COLO668 (cell line): ENCODE data around the gene SLC6A19.
"Not testable (repeated sequence)": the region's sequence is repeated elsewhere in the genome, so short reads cannot be mapped to it uniquely, and the experiment has no call there.

Source experiments
- DNase-seq: peaks from one replicate; lab custom pipeline; 2025; ENCODE audit not compliant: unreplicated experiment; lab: John Stamatoyannopoulos, UW

Gene SLC6A19

GRCh38 chr5:1261643-1262042 is 60.2 kb downstream of the SLC6A19 start:
- DNase-seq, result no peak

DNA sequence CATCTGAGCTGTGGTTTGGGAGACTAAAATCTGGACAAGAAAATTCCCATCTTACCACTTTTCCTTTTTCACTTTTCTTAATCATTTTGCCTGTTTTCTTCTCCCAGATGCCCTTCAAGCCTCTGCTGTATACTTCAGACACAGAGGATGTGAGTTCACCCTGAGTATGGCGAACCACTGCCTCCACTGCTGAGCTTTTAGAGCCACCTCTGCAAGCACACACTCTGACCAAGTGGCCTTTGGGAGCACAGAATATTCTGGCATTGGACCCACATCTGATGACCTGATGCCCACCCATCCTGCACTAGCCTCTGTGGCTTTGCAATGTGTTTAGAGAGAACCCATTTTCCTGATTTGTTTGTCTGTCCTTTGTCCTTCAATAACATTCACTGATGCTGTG is 61.0 kb downstream of the SLC6A19 start:
- no peak for DNase-seq

DNA sequence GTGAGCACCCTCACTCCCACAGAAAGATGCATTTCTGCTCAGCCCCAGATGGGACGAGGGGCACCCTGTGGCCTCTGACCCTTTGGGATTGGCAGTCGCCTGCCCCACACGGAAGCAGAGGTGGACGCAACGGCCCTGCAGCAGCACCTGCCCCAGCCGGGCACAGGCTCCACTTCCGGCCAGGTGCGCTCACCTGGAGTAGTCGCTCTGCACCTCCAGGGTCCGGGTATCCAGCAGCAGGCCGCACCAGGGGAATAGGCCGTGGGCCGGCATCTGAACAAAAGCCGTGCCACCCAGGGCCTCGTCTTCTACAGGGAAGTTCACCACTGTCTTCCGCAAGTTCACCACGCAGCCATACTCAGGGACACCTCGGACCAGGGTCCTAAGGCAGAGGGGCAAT is 62.8 kb downstream of the SLC6A19 start:
- DNase-seq, result peak; percentile 94

GRCh38 chr5:1265026-1265425 is 63.6 kb downstream of the SLC6A19 start:
- DNase-seq, result peak; percentile 73

DNA sequence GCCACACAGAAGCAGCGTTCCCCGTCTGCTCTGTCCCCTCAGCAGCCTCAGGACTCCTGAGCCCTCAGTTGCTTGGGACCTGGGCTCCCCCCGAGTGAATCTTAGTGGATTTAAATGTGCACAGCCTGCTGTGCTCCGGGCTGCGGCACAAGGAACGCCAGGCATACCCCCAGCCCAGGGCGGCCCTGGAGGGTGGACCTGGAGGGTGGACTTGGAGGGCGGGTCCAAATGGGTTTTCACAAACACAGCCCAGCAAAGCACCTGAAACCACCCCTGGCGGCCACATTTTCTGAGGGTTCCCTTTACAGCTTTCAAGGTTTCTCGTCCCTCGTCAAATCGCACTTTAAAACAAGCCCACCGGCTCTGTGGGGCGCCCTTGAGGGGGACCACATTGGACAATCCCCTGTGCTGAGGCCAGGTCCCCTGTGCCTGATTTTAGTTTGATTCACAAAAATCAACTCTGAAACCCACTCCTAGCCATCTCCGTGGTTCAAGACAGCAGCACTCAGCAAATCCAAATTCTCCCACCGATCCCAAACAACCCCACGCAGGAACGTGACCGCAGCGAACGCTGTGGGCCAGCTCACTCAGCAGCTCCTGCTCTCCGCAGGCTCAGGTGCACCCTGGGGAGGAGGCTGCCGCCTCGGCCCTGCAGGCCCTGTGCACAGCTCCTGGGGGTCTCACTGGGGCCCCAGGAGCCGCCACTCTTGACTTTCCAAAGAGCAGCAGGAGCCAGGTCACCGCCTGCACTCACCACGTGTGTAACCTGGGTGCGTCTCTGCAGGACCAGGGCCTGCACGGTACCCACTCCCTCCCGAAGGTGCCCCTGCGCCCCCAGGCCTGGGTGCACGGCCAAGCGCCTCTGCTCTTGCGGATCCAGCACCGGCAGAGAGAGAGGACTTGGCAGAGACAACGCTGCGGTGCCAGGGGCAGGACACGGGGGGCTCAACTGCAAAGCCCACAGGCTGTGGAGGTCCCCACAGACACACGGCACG is 64.4 kb downstream of the SLC6A19 start:
- DNase-seq, result no peak

GRCh38 chr5:1266791-1267190 is 65.4 kb downstream of the SLC6A19 start:
- no peak for DNase-seq

GRCh38 chr5:1267464-1267863 is 66.1 kb downstream of the SLC6A19 start:
- not testable (repeated sequence) for DNase-seq

DNA sequence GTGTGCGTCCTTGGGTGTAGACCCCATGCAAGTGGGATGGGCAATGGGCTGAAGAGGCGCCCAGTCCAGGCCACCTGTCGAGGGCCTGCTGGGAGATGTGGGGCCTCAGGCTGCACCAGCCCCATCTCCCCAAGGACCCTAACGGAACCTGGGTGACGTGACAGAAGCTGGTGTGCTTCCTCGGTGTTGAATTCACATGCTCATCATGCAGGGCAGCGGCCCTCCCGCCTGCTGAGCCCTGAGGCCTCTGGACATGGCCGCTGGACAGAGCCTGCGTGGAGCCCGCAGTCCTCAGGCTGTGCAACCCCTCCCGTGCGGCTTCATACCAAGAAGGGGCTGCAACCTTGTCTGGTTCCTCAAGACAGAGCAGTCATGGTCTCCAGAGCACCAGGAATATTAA is 66.7 kb downstream of the SLC6A19 start:
- no peak for DNase-seq

DNA sequence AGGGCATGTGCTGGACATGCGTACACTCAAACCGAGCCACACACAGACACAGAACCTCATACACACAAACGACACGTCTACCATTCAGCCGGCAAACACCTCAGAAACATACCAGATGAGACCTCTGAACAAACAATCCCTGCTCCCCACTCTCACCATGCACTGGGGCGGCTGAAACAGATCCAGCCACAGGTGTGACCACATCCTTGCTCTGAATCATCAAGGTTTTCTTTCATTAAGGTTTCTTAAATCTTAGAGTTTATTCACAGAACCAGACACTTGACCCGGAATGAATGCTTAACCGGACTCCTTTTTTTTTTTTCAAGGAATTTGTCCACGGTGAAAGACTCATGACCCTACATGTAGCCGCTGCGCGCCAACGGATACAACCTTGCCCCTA is 67.3 kb downstream of the SLC6A19 start:
- no peak for DNase-seq

- no peak for DNase-seq
Observed at GRCh38 chr5:1270426-1270825, 69.0 kb downstream of the SLC6A19 start.

DNA sequence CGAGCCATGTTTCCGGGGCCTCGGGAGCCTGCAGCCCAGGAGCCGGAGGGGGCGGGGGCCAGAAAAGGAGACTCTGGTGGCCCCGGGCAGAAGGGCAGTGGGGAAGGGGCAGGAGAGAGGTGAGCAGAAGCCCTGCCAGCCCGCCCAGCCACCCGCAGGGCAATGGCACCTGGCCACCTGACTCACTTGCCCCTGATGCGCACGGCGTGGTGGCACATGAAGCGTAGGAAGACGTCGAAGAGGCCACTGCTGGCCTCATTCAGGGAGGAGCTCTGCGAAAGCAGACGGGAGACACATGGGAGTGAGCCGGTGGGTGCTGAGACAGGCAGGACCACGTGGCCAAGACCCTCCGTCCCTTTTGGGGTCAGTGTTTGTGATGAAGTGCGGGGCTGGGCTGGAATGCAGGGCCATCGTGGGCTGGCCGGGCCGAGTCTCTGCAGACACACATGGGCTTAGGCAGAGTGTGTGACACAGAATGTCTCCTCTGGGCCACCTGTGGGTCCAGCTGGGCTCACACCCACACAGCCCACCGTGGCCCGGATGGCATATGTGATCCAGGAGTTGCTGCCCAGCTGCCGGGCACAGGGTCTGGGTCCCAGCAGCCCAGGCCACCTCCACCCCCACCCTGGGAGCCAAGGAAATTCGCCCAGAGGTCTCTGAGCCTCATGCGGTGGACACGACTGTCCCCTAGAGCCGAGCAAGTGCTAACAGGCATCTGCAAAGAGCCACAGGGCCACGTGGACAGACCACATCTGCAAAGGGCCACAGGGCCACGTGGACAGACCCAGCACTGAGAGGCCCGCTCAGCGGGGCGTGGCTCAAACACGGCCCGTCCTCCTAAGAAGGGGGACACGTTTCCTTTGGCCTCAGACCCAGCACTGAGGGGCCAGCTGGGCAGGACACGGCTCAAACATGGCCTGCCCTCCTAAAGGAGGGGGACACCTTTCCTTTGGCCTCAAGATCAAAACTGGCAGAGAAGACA is 69.8 kb downstream of the SLC6A19 start:
- no peak for DNase-seq

DNA sequence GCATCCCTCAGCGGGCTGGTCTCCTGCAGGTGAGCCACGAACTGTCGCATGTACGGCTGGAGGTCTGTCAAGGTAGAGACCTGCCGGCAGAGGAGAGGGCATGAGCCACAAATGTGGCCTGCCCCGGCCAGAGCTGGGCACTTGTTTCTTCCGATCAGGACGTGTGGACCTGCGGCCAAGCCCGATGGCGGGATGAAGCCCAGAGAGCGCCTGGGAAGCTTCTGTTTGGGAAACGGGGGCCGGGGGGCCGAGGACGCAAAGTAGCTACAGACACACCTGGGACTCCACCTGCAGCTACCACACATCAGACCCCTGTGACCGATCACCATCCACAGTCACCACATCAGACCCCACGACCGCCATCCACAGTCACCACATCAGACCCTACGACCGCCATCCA is 70.8 kb downstream of the SLC6A19 start:
- no peak for DNase-seq

DNA sequence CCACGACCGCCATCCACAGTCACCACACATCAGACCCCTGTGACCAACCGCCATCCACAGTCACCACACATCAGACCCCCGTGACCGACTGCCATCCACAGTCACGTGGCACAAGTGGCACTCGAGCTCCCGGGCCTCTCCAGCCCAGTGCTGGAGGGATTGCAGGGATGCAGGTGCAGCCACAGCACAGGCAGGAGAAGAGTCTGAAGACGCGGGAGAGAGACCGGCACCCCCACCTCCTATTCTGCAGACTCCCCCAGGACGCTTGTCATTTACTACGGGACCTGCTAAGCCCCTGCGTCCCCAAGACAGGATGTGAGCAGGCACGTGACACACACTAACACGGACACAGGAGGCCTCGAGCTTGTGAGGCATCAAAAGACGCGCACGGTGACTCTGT is 72.3 kb downstream of the SLC6A19 start:
- no peak for DNase-seq

DNA sequence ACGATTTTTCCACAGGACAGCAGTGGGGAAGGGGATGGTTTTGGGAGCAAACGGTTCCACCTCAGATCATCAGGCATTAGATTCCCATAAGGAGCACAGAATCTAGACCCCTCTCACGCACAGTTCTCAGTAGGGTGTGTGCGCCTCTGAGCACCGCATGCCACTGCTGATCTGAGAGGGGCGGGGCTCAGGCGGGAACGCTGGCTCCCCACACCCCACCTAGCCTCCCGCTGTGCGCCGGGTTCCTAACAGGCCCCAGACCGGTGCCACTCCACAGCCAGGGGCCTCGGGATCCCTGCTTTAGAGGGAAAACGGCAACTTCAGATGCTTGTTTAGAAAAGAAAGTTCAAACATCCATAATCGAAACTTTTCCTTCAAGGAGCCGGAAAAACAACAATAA is 73.1 kb downstream of the SLC6A19 start:
- DNase-seq, result no peak
